Fibroblast of skin of back (primary cell): ENCODE results near the gene SPINK4.
A peak's percentile ranks its signal among the peaks of the same experiment; 100 is the strongest.

ENCODE experiments used
- DNase-seq: peaks from one replicate; pipeline ENCODE4 v3.0.0-alpha.2; 2013

The SPINK4 gene

GRCh38 chr9:33257276-33257675 lies 17.3 kb downstream of the SPINK4 start:
- DNase-seq, result no peak

DNA sequence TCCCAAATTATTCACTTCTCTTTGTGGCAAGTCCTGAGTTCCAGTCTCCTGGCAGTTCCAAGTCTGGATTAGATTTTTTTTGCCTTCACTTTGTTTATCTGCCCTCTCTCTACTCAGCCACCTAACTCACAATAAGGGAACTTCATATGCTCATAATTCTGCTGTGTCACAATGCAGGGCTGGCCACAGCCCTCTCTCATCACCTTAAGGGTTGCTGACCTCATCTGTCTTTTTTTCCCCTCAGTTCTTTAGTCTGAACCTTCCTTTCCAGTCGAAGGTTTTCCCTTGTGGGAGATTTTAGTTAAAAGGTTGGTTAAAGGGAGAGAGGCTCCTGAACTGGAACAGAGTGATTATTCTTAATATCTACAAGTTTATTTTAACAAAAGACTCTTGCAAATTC lies 20.4 kb downstream of the SPINK4 start:
- DNase-seq, result no peak

DNA sequence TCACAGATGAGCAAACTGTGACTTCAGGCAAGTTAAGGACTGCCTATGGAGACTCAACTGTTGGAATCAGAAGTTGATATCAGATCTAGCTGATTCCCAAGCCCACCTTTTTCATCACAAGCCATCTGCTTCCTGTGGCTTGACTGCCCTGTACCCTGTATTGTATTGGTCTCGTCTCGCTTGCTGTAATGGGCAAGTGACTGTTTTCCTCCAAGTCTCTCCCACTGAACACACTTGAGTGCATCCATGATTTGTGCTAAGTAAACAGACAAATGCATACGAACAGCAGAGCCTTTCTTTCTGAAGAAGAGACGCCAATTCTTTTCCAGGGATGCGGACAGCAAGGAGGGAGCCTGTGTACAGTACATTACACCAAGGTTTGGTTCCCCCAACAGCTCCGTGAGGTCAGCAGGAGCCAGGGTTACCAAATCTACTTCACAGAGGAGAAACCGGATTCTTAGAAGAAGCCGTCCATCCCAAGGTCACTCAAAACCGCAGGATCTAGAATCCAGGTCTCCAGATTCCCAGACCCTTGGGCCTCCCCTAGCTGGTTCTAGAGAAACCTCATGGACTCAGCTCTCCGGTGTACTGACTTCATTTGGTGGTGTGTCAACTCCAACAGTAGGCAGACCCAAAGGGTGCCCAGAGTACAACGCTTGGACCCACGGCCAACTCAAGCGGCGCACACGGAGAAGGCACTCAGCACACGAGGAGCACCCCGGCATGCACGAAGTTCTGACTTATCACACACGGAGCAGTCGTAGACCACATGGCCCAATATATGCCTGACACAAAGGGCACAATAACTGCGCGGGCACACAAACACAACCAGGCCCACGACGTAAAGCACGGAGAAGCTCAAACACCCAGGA lies 23.4 kb downstream of the SPINK4 start:
- peak; percentile 20 for DNase-seq

DNA sequence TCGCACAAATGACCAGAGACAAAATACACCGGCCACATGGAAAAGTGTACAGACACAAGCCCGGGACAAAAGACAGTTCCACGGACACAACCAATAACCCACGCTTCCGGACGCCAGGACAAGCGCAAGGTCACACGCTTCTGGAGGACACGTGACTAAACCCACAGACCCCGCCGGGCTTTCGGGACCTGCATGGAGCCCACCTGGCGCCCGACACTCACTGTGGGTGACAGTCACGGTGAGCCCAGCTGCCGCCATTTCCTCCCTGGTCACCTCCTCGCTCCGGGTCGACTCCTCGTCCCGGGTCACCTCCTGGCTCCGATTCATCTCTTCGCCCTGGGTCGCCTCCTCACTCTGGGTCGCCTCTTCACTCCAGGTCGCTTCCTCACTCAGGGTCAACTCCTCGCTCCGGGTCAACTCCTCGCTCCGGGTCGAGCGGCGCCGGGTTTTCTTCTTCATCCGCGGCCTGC lies 24.1 kb downstream of the SPINK4 start:
- peak; percentile 18 for DNase-seq

DNA sequence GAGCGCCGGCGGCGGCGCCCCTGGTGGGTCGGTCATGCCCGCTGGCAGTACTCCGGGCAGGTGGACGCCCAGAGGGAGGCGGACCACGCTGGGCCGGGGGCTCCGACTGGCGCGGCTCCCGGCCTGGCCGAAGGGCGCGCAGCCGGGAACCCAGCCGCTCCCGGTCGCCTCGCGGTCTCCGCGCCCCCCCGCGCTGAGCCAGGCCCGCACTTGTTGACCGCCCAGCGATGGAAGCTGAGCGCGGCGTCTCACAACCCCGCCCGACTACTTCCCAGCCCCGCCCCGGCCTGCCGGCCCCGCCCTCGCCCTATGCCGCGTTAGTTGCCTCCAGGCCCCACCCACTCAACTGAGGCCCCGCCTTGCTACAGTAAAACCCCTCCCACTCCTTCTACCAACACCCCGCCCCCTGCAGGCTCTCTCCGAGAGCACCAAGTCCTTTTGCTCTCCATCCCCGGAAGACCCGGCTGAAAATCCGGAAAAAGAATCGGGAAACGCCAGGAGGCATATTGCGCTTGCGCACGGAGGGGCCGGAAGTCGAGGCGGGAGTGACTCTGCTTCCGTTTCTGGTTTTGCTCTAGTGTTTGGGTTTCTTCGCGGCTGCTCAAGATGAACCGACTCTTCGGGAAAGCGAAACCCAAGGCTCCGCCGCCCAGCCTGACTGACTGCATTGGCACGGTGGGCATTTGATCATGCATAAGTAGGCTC lies 24.7 kb downstream of the SPINK4 start, which contains the start of the genes BAG1 and CHMP5:
Gene BAG1 (minus strand): TSS at position 236 of the 705 bp plus-strand sequence.
Gene CHMP5 (plus strand): TSS at position 577 of the 705 bp plus-strand sequence. CDS start 30 bp downstream, at position 607.
- DNase-seq, result peak; percentile 99

- no peak for DNase-seq
Measured at GRCh38 chr9:33265211-33265865, 25.4 kb downstream of the SPINK4 start.

- no peak for DNase-seq
Measured at GRCh38 chr9:33267151-33267767, 27.3 kb downstream of the SPINK4 start.

- no peak for DNase-seq
Measured at GRCh38 chr9:33270146-33270545, 30.2 kb downstream of the SPINK4 start.

- no peak for DNase-seq
Measured at GRCh38 chr9:33272061-33272460, 32.1 kb downstream of the SPINK4 start.

GRCh38 chr9:33273266-33273971 lies 33.5 kb downstream of the SPINK4 start:
- DNase-seq, result no peak

- DNase-seq, result no peak
Measured at GRCh38 chr9:33273972-33274328, 34.0 kb downstream of the SPINK4 start.

- no peak for DNase-seq
Measured at GRCh38 chr9:33277484-33277883, 37.5 kb downstream of the SPINK4 start.

GRCh38 chr9:33285502-33285901 lies 45.5 kb downstream of the SPINK4 start:
- DNase-seq, result no peak

- DNase-seq, result peak; percentile 65
Measured at GRCh38 chr9:33287087-33287490, 47.1 kb downstream of the SPINK4 start.

DNA sequence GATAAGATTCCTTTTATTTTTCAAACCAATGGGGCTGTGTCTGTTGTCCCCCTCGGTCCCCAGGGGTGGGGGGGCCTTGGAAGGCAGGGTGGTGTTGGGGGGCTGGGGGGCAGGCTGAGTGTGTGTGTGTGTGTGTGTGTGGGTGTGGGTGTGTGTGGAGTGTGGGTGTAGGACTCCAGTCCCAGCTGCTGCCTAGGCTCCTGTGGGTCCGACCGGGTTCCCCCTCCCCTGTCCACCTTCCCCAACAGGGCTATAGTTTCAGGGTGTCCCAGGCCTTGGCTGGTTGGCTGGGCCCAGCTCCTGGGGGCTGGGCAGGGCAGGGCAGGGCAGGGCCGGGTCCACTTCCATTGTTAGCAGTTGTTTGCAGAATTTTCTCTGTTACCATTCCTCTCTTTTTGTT lies 48.3 kb downstream of the SPINK4 start:
- no peak for DNase-seq

DNA sequence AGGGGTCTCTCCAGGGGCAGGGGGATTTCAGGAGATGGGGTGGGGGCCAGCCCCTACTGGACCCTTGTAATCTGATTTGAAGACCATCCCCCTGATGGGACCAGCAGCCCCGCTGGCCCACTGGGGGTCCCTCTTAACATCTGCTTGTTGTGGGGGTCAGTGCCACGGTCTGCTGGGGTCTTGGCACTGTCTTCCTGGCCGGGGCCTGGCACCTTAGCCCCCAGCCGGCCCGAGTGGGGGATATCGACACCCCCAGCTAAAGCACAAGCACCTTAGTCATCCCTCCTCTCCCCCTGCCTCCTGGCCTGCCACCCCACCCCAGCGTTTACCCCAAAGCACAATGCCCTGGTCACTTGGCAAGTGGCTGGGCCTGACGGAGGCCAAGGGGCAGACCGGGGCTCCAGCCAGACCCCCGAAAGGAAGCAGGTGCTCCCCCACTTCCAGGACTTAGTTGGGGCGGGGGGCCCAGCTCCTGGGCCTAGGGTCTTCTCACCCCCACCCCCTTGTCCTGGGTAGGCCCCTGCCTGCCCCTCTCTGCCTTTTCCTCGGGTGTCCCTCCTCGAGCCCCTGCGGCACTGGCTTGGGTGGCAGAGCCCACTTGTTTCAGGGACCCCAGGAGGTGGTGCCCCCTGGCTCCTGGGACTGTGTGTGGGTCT lies 49.0 kb downstream of the SPINK4 start:
- no peak for DNase-seq

GRCh38 chr9:33289496-33289895 lies 49.5 kb downstream of the SPINK4 start:
- peak; percentile 6 for DNase-seq

- DNase-seq, result no peak
Measured at GRCh38 chr9:33289936-33290246, 49.9 kb downstream of the SPINK4 start.

DNA sequence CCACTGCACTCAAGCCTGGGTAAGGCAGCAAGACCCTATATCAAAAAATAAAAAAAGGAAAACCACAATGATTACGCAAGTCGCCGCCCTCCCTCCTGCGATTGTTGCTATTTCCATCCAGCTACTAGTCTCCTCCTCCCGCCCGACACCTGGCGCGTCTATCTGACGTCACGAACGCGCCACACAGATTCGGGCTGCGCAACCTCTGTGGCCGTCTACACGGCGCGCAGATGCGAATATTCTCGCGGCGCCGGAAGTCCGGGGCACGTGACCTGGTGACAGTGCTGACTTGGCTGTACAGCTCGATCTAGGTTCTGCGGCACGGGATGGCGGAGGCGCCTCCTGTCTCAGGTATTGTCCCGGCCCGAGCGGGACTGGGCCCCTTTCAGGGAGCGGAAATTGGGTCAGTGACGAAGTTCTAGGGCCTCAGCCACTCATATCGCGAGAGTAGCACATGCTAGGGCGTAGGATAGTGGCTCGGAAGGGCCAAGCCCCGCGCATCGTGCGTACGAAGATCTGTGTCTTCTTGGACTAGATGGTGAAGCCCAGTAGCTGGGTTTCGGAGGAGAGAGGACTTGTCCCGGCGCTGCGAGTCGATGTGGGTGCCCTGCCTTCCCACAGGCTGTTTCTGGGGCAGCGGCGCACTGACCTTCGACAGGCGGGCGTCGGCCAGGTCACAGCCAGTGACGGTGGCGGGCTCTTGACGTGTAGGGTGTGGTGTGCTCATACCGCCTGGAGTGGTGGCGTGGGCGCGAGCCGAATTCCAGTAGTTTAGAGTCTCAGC lies 50.5 kb downstream of the SPINK4 start, which contains the start of gene NFX1:
Gene NFX1 (plus strand): TSS at position 270 of the 784 bp plus-strand sequence. CDS start 57 bp downstream, at position 327.
- DNase-seq, result peak; percentile 99

DNA sequence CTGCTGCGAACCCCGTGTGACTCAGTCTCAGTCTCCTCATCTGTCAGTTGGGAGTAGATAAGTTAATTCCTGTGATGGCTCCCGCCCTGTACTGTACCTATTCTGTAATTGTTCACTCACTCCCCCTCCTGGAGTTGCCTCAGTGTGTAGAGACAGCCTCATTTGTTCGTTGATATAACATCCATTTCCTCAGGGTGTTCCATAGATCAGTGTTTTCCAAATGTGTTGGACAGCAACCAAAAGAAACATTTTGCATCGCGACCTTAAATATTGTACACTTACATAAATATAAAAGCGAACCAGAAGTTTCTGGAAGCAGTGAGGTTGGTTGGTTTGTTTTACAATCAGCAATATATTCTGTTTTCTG lies 51.0 kb downstream of the SPINK4 start:
- DNase-seq, result no peak

DNA sequence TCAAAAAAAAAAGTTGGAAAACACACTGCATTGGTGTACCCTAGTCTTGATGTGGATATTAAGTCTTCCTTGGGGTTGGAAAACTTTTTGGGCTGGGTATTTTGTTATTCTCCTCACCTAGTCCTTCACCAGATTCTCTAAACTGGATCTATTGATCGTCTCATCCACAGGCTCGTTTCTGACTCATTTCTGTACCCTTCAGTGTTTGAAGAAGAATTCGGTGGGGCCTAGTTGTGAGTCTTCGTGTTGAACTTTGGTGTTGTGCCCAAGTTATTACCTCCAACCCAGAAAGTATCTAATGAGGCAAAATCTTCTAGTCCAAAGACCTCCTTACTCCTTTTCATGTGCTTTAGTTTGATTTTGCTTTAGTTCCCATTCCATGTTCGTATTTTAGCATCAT lies 51.9 kb downstream of the SPINK4 start:
- DNase-seq, result no peak
